Measurements from ENCODE around the gene ZIC1.

DNA sequence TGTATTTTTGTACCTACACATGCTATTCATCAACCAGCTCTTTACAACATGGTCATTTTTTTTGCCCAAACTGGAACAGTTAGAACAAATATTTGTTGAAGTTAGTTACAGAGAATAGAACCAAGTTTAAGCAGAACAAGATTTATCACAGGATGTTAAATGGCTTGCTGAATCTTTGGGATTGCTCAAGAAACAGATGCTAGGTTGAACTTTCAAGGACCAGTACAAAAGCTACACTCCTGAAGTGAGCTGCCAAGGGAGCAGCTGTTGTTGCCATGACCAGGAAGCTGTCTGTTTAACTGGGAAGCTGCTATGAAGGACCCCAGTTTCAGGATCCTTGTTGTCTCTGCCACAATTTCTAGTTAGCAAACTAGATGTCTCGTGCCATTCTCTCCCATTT is 53.7 kb downstream of the ZIC1 start:
- TF ChIP-seq YY1 (IDR thresholded peaks at IDR 0.05; ENCODE audit: insufficient read depth, insufficient read length), result no peak
- TF ChIP-seq ZNF274 (IDR thresholded peaks at IDR 0.05; ENCODE audit: low read depth, low read length), result no peak
- TF ChIP-seq SUZ12 (IDR thresholded peaks at IDR 0.05; ENCODE audit: extremely low read depth, insufficient read depth, insufficient read length), result no peak

All from NT2/D1 (cell line).